Frontal cortex (tissue), 4 donors: ENCODE data around the gene FCRL5. TPM values are rescaled to one million over a fixed set of nuclear protein-coding genes. Genes with fewer than 3 reads are reported as not detected.
A peak's percentile ranks its signal among the peaks of the same experiment; 100 is the strongest.
"Not testable (repeated sequence)": the region's sequence is repeated elsewhere in the genome, so short reads cannot be mapped to it uniquely, and the experiment has no call there.

Source experiments
- DNase-seq, 2 donors: peaks; one replicate each; pipeline ENCODE4 v3.0.0; 2012; ENCODE audit warnings: low spot score in 2 of 2
- FAIRE-seq: peaks from 2 replicates; lab custom pipeline; 2012; peaks lifted over from hg19 to GRCh38; lab: Jason Lieb, UNC
- total RNA-seq: library from RNA; depleted of rRNA; stranded (reverse); fragments of >200 nt; gene quantifications from one replicate; pipeline ENCODE4 v1.2.3, GENCODE V29; 2014
- donor health status: control.
- donor health status: control.
- donor health status: control.

The FCRL5 gene
- total RNA-seq: not detected

DNA sequence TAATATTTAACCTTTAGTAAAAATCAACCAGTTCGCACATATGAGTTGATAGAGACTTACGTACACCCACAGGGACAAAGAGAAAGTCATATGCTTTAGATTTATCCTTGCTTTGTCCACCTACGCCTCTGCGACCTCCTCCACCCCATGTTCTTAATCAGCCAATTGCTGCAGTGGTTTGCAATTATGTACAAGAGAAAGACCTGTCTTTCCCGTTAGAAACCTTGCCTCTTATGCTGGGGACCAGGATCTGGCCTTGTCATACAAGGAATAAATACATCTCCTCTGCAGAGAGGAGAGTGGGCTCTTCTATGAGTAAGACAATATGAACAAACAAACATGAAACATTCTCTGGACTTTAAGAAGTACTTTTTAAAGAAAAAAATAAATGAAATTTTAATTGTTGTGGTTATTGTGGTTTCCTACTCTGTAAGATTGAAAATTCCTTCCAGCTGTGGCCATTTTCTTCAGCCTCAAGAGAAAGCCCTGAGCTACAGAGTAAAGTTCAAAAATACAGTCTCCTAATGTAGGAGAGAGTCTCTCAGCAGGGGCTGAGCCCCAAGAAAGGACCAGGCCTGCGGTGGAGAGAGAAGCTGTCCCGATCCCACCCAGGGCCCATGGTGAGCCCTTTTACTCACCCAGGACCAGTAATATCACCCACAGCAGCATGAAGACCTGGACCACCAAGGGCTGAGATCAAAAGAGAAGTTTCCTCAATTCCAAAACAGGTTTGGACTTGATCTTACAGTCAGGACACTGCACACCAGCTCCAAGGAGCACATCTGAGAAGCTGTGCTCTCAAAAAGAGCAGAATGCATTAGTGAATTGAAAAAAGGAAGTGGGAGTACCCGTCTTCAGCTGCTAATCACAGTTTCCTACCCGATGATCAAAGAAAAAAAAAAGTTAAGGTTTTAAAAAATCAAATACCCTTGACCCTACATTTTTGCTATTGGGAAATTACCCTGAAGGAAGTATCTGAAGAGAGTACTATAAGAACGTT lies at the start of gene FCRL5:
TSS of gene FCRL5 (minus strand) at position 822 of the 1,000 bp plus-strand sequence. CDS start at position 669, 153 bp downstream.
- no peak for FAIRE-seq
- no peak for DNase-seq

DNA sequence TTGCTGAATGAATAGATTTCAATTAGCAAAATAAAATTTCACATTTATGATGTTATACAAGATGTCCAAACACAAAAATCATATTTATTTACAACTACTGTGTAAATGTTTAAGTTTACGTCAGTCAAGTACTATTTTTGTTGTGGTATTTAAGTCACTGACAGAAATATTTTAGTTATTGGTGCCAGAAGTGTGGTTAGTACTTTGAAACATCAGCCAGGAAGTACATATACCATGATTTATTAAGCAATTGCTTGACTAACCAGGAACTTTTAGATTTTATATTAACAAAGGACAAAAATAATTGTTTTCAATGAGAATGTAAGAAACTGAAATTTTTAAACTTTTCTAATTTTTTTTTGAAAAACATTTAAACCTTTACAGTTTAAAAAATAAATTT lies 47.9 kb upstream of the FCRL5 start:
- peak; percentile 26 for FAIRE-seq
- no peak for DNase-seq

DNA sequence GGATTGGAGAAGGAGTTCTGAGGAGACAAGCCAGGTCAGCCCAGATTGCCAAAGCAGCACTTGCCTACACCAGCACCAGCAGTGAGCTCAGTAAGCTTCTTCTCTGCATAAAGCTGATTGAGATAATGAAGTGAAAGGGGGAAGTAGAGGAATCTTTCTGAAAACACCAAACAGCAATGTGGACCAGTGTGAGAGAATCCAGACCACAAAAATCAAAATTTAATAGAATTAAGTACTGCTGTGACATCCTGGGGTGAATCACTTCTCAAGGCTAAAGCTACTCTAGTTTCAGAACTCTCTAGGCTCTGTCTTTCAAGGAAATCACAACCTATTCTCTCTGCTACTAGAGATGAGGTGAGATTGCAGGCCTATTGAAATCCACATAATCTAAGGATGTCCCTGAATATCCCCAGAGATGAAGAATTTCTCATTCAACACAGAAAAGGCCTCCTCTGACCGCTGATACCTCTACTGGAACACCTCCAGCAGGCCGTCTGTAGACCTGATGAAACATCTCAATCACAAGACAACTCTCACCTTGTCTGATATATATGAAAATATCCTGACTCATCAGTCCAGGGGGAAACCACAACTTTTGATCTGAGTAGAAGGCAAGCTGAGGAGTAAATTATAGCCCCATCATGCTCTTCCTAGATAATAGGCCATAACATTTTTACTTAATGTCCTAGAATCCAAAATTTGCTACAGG lies 45.8 kb upstream of the FCRL5 start, which contains the start of gene FCRL4:
TSS of gene FCRL4 (minus strand) at position 127 of the 709 bp plus-strand sequence. CDS start 141 bp downstream, outside the sequence.
- FAIRE-seq (no peak), DNase-seq (no peak)

- FAIRE-seq: no peak
- DNase-seq: no peak
These were observed 44.1 kb upstream of the FCRL5 start for GRCh38 chr1:157596384-157596783.

DNA sequence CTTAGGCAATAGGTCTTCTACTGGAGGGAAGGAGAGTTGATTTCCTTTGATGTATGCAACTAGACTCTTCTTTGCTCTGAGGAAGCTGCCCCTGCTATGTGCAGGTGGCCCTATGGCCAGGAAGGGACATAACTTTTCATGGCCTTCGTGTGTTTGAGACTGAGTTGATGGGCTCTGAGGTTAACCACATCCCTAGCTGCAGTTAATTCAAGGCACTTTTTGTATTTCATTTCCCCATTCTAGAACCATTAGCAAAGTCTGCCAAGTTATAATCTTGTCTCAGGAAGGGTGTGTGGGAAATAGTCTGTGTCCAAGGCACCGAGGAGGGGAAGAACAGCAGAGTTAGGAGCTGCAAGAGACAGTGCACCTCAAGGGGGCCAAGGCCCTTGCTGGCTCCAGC lies 43.0 kb upstream of the FCRL5 start:
- DNase-seq: no peak
- FAIRE-seq: no peak

GRCh38 chr1:157585984-157586383 lies 33.7 kb upstream of the FCRL5 start:
- no peak for FAIRE-seq

GRCh38 chr1:157584503-157584902 lies 32.2 kb upstream of the FCRL5 start:
- no peak for FAIRE-seq
- DNase-seq: no peak

More at GRCh38 chr1:157585984-157586383, 33.7 kb upstream of the FCRL5 start:
- DNase-seq: no peak

DNA sequence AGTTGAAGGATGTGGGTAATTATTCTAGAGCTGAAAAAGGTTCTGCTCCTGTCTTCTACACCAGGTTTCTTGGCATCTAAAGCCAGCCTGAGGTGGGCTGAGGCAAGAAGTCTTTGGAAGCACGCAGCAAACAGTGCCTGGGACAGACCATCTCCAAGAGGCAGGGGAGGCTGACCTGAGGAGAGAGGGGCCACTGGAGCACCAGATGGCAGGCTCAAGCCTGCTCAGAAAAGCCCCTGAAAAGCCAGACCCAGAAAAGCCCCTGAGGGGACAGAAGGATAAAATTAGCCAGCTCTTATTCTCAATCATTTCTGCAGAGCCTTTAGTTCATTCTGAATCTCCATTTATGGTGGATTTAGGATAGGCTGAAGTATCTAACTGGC lies 28.5 kb upstream of the FCRL5 start:
- FAIRE-seq: no peak
- DNase-seq: no peak

GRCh38 chr1:157580179-157580827 lies 28.0 kb upstream of the FCRL5 start:
- no peak for FAIRE-seq
- DNase-seq: peak in 1 of 2 donors; percentile 17

DNA sequence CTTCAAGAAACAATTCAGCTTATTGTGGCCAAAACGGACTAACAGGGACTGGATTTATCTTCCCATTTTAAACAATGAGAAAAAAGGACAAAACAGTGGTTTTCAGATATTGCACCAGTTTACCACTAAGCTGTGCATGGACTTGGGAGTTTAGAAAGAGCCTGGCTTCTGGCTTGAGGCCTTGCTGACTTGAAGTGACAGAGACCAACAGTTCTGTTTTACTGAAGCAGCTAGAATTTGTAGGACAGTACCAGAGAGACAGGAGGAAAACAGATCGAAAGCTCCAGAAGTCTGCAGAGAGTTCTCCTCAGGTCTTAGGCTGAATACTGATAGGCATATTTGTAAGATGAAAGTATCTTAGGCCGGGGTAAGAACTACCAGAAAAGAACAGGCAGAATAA lies 25.1 kb upstream of the FCRL5 start:
- FAIRE-seq (no peak), DNase-seq (no peak)

- DNase-seq (no peak), FAIRE-seq (no peak)
These were observed 23.4 kb upstream of the FCRL5 start for GRCh38 chr1:157575744-157576143.

DNA sequence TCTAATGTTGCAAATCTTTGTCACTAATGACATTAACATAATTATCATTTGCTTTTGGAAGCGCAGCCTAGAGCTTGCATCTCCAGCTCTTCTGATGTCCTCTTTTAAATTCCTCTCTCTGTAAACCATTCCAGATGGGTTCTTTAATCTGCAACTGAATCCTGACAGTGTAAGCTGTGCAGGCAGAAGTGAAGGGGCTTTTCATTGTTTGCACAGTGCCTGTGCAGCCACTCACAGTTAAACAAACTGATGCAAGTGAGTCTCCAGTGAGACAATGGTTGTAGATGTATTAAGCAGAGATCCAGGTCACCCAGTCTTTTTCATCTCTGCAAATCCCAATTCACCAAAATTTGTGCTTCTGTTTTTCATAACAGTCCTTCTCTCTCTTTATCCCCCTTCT lies 22.5 kb upstream of the FCRL5 start:
- FAIRE-seq (no peak), DNase-seq (no peak)

- DNase-seq (no peak), FAIRE-seq (no peak)
These were observed 14.4 kb upstream of the FCRL5 start for GRCh38 chr1:157566484-157567300.

- no peak for DNase-seq
- no peak for FAIRE-seq
These were observed 10.2 kb upstream of the FCRL5 start for GRCh38 chr1:157562515-157562914.

DNA sequence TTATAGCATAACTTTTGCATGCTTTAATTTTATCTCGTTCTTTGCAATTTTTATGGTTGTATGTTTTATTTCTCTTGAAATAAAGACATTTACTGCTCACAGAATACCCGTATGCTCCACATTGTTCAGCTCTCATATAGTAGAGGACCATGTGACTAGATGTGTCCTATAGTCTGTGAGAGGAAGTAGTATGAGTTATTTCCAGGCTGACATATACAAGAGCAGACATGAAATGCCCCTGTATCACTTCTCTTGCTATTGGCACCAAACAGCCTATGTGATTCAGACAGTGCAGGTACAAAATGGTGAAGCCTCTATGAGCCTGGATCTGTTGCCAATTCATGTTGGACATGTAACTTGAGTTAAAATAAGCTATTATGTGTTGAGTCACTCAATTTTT lies 5.8 kb upstream of the FCRL5 start:
- DNase-seq: no peak
- no peak for FAIRE-seq

DNA sequence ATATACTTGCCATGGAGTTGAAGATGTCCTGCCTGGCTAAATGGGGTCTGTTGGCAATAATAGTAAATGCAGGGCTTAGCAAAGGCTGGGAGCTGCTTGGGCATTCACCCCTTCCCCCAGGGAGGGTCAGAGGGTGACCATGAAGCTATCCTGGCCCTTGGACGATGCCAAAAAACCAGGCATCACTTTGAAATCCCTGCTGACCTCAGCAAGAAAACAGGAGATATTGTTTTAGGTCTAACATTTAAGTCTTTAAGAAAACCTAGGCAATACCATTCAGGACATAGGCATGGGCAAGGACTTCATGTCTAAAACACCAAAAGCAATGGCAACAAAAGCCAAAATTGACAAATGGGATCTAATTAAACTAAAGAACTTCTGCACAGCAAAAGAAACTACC lies 4.2 kb downstream of the FCRL5 start:
- DNase-seq, FAIRE-seq: not testable (repeated sequence)

DNA sequence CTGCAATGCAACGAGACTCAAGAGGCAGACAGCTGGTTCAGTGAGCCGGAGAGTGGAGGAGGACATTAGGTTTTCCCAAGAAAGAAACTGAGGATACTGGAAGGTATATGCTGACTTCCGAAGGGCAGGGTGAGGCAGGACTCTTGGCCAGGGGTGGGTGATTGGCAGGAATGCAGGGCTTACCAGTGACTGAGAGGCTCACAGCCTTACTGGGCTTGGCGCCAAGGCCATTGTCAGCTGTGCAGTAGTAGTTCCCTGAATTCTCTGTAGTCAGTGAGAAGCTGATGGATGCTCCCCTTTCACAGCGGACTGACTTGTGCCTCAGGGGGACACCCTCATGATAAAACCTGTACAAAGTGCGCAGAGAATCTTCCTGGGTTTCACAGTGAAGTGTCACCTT lies 9.6 kb downstream of the FCRL5 start:
- FAIRE-seq: no peak
- no peak for DNase-seq

- DNase-seq: no peak
- no peak for FAIRE-seq
These were observed 11.5 kb downstream of the FCRL5 start for GRCh38 chr1:157540852-157541251.

GRCh38 chr1:157540160-157540748 lies 12.1 kb downstream of the FCRL5 start:
- no peak for FAIRE-seq
- DNase-seq: no peak
